NT2/D1 (cell line): Measurements from ENCODE around the gene INSL4.

ENCODE experiments used
- SUZ12 ChIP-seq: IDR thresholded peaks from 2 replicates; pipeline ENCODE4 v1.6.1; 2011; ENCODE audit not compliant: insufficient read length, insufficient read depth; ENCODE audit errors: extremely low read depth
- ZNF274 ChIP-seq: IDR thresholded peaks from 2 replicates; pipeline ENCODE4 v1.6.1; 2011; ENCODE audit warnings: mild to moderate bottlenecking, low read depth, low read length

- no peak for TF ChIP-seq ZNF274
- no peak for TF ChIP-seq SUZ12
These were observed at the start of gene INSL4 for GRCh38 chr9:5231212-5231611.
